IPS DF 4.7 (cell line): ENCODE results near the gene OR52J3.
"Not testable (repeated sequence)": the region's sequence is repeated elsewhere in the genome, so short reads cannot be mapped to it uniquely, and the experiment has no call there.

ENCODE experiments used
- DNase-seq: peaks from one replicate; pipeline ENCODE4 v3.0.0-alpha.2; 2013; ENCODE audit warnings: low spot score; ENCODE audit errors: extremely low read depth

The OR52J3 gene

DNA sequence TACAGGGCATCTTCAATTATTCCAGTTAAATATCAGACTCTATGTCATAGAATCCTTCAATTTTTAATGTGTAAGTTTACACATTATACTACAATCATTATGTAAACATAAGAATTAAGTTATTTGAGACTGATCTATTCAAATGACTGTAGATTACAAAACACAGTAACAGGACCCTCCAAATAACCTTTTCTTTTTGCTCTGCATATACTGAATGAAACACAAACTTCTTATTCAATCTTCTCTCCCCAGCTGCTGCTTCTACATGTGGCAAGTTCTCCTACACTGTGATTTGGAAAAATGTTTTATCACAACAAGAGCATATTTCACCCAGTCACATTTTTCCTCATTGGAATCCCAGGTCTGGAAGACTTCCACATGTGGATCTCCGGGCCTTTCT, at the start of gene OR52J3:
Gene OR52J3, plus strand, starts transcription at position 301 of the 400 bp plus-strand sequence. Its CDS starts 0 bp downstream, at position 301.
- DNase-seq: no peak

DNA sequence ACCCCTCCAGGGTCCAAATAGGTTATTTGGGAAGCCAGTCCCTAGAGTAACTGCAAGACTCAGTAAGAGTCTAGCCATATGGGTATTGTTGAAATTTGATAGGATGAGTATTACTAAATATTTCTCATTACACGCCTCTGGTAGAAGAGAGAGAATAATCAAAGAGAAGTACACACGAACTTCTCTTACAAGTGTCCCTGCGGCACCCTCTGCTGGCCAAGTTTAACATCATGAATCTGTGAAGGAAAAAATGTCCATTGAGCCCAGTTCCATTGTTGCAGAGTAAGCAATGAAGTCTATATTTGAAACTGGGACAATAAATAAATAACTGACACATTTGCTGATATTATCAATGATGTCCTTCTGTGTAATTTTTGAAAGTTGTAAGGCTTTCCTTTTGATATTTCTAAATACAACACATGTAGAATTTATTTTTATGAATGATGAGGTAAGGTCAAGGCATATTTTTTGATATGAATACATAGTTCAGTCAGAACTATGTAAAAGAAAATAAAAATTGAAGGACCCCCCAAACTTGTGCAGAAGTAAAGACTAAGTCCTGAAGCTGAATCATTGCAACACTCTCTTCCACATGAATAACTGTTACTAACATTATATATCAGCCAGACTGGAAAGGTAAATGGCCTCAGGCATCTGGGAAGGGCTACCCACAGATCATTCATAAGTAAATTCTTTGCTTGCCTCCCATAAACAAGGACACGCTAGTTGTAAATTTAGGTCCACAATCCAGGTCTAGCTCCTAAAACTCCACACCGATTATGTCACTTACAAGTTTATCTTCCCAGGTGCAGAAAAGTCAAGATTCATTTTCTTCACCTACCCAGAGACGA, 41.7 kb upstream of the OR52J3 start:
- DNase-seq: peak; percentile 14

DNA sequence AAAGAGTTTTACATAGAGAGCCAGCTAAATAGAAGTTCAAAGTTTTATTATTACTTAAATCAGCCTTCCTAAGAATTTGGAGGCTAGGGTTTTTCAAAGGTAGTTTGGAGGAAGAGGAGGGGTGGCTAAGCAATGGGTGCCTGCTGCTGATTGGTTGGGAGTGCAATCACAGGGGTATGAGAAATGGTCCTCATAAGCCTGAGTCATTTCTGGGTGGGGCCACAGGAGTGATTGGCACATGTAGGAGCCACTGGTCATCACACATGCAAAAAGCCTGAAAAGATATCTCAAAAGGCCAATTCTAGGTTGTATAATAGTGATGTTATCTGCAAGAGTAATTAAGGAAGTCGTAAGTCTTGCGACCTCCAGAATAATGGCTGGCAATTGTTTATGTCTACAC, 38.8 kb upstream of the OR52J3 start:
- no peak for DNase-seq

DNA sequence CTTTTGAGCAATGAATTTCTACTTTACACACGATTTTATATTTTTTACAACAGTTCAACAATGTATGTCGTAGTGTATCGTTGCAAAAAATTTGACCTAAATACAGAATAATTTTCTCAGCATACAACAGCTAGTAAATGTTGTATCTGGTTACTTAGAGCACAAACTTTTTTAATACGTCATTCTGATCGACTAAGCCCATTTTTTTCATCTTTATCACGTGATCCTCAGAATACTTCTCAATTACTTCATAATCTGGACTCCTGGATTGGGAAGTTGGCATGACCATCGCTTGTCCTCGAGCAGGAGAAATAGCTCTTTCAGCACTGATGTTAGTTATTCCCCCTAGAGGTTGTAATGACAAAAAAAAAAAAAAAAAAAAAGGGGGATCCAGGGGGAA, 35.1 kb upstream of the OR52J3 start:
- DNase-seq: no peak

- DNase-seq: no peak
Measured at GRCh38 chr11:5013012-5013411, 33.3 kb upstream of the OR52J3 start.

- no peak for DNase-seq
Measured at GRCh38 chr11:5021996-5022395, 24.3 kb upstream of the OR52J3 start.

- no peak for DNase-seq
Measured at GRCh38 chr11:5036669-5037068, 9.7 kb upstream of the OR52J3 start.

GRCh38 chr11:5037926-5038325, 8.4 kb upstream of the OR52J3 start:
- DNase-seq: no peak

GRCh38 chr11:5038341-5038740, 8.0 kb upstream of the OR52J3 start:
- DNase-seq: no peak

DNA sequence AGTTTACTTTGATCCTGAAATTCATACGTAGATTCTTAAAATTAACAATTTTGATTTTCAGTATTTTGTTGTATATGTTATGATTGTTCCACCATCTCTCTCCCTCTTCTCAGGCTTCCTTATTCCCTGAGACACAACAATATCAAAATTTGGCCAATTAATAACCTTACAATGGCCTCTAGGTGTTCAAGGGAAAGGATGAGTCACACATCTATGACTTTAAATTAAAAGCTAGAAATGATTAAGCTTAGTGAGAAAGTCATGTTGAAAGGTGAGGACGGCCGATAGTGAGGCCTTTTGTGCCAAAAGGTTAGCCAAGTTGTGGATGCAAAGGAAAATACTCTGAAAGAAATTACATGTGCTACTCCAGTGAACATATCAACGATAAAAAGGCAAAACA, 5.5 kb upstream of the OR52J3 start:
- no peak for DNase-seq

DNA sequence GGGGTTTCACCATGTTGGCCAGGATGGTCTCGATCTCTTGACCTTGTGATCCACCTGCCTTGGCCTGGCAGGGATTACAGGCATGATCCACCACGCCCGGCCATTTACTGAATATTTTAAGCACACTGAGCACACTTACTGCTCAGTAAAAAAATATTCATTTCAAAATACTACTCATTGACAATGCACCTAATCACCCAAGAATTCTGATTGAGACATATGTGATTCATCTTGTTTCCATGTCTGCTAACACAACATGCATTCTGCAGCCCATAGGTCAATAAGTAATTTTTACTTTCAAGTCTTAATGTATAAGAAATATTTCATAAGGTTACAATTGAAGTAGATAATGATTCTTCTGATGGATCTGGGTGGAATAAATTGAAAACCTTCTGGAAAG, 4.2 kb upstream of the OR52J3 start:
- no peak for DNase-seq

DNA sequence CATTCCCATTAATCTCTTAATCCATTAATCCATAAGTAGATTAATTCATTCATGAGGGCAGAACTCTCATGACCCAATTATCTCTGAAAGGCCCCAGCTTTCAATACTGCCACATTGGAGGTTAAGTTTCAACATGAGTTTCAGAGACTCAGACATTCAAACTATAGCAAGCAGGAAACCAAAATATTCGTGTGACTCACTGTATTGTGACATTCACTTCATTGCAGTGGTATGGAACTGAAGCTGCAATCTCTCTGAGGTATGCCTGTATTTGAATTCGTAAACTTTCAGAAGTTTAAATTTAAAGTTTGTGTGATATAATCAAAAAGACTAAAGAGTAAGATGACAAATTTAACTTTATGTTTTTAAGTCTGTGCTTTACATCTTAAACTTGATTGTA, 2.9 kb upstream of the OR52J3 start:
- no peak for DNase-seq

- no peak for DNase-seq
Measured at GRCh38 chr11:5046754-5047330, 516 bp downstream of the OR52J3 start.

- not testable (repeated sequence) for DNase-seq
Measured at GRCh38 chr11:5058679-5059078, 12.4 kb downstream of the OR52J3 start.

DNA sequence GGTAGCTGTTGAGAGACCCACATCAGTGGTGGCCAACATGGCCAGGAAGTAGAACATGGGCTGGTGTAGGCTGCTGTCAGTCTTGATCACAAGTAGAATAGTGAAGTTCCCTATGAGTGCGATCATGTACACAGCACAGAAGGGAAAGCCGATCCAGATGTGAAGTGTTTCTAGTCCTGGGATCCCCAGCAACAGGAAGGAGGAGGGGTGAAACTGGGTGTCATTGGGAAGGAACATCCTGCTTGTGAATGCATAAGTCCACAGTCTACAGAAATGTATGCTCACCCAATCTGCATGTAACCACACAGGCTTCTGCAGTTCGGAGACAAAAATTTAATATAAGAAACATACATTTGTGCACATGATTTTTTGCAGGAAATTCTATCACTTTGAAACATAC, 13.1 kb downstream of the OR52J3 start, which contains the start of gene OR52E2:
Gene OR52E2, minus strand, starts transcription at position 237 of the 400 bp plus-strand sequence. Its CDS starts 0 bp downstream, at position 237.
- no peak for DNase-seq

DNA sequence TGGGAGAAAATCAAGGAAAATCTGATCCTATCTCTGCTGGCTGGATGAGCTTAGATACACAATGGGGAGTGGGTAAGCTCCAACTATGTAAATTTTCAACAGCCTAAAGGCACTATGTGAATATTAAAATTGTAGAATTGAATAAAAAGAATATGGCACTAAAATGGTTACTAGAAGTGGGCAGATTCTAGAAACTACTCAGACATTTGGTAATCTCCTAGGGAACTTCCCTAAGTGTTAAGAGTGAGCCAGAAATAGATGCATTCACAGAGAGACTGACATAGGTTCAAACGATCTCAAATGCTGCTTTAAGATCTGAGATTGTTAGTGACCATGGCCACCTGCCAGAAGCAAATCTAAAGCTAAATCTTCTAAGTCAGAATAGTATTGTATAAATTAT, 18.7 kb downstream of the OR52J3 start:
- DNase-seq: no peak

- DNase-seq: no peak
Measured at GRCh38 chr11:5069272-5069671, 22.9 kb downstream of the OR52J3 start, which contains the start of gene OR52E1. OR52E1 (plus strand) TSS chr11:5069572.

DNA sequence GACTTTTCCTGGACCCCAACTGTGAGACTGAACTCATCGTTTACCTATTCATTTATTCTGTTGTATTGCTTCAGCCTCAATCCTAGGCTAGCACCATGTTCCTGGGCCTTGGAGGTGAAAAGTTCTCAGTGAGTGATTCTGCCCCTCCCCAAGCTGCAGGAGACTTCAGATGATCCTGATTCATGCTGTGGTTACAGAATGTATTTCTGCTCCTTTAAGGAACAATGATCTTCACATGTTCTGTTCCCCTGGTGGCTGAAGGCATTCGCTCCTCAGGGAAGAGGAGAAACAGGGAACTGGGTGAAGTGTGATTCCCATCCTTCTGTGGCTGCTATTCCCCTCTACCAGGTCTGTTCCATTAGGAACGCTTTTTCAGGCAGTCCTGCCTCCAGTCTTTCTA, 25.5 kb downstream of the OR52J3 start:
- no peak for DNase-seq

GRCh38 chr11:5081405-5081804, 35.1 kb downstream of the OR52J3 start:
- no peak for DNase-seq

- no peak for DNase-seq
Measured at GRCh38 chr11:5083602-5084001, 37.3 kb downstream of the OR52J3 start.

- DNase-seq: no peak
Measured at GRCh38 chr11:5088556-5088955, 42.2 kb downstream of the OR52J3 start.

- no peak for DNase-seq
Measured at GRCh38 chr11:5090668-5091067, 44.3 kb downstream of the OR52J3 start.
